ENCODE results near the gene TMEM30B.

TMEM30B gene

GRCh38 chr14:61231810-61232209 is 49.3 kb downstream of the TMEM30B start:
- DNase-seq, result peak; percentile 44

GRCh38 chr14:61229981-61230380 is 51.2 kb downstream of the TMEM30B start:
- peak; percentile 58 for DNase-seq

- DNase-seq, result peak; percentile 97
These were observed 51.7 kb downstream of the TMEM30B start for GRCh38 chr14:61229475-61229888.

GRCh38 chr14:61227884-61228591 is 53.1 kb downstream of the TMEM30B start:
- peak; percentile 30 for DNase-seq
